ENCODE data around the gene ATXN7L1.

Gene ATXN7L1

DNA sequence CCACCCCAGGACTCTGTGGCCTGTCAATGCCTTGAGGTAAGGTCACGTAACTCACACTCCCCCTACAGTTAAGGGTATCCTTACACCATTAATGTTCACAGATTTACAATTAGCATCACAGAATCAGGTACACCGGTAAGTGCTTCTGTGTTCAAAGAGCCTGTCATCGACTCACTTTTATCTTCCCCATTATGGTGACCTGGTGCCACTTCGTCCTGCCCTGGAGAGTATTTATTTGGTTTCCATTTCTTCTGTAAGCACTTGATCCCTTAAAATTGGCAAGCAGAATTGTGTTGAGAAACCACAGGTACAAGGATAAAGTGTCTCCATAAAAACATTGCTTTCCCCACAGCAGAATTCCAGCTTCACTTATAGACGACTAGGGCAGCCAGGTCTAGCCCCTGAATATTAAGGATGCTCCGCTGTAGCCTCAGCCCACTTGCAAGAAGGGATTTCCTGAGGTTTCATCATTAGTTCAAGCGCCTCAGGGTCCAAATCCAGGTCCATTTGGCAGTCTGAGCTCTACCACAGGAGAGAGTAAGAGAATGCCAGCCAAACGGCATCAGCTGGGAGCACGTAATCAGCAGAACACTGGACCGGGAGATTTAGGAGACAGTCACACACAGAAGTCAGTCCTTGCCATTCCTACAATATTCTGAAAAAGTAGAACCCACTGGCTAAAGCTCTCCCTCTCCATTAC, 10.1 kb downstream of the ATXN7L1 start:
- DNase-seq, result no peak
- H3K4me1 ChIP-seq (ENCODE audit: low read length), result no peaks in the 10 kb centered on the region
- no peak overlapping the region for H2AFZ ChIP-seq (ENCODE audit: low read length)
- TF ChIP-seq CTCF (IDR thresholded peaks at IDR 0.05; ENCODE audit: low read length) (no peak), EZH2phosphoT487 (IDR thresholded peaks at IDR 0.05; ENCODE audit: low read length) (no peak), EZH2 (optimal IDR thresholded peaks at IDR 0.05; ENCODE audit: low read depth, low read length) (no peak)
- no peak overlapping the region for H3K9ac ChIP-seq (ENCODE audit: low read length)
- no peak overlapping the region for H3K4me3 ChIP-seq (ENCODE audit: low read length)
- H3K79me2 ChIP-seq (ENCODE audit: low read length), result no peaks in the 10 kb centered on the region
- no peaks in the 10 kb centered on the region for H3K9me3 ChIP-seq (replicated peaks; ENCODE audit: insufficient read depth, low read length)
- no peak overlapping the region for H3K27ac ChIP-seq (ENCODE audit: low read length)
- no peak overlapping the region for H3K4me2 ChIP-seq (ENCODE audit: low read depth, low read length)
- H4K20me1 ChIP-seq (ENCODE audit: insufficient read depth, low read length), result no peaks in the 10 kb centered on the region
- H3K27me3 ChIP-seq (replicated peaks; ENCODE audit: insufficient read depth, low read length), result no peaks in the 10 kb centered on the region
- no peaks in the 10 kb centered on the region for H3K9me2 ChIP-seq (replicated peaks; ENCODE audit: insufficient read depth, low read length)
- H3F3A ChIP-seq (ENCODE audit: insufficient read depth, low read length), result no peaks in the 10 kb centered on the region
- H3K36me3 ChIP-seq (replicated peaks; ENCODE audit: insufficient read depth, low read length), result no peaks in the 10 kb centered on the region

GRCh38 chr7:105863876-105864275, 12.5 kb downstream of the ATXN7L1 start:
- no peak for DNase-seq
- H3K36me3 ChIP-seq (replicated peaks; ENCODE audit: insufficient read depth, low read length), result no peaks in the 10 kb centered on the region
- H4K20me1 ChIP-seq (ENCODE audit: insufficient read depth, low read length), result no peaks in the 10 kb centered on the region
- no peak overlapping the region for H2AFZ ChIP-seq (ENCODE audit: low read length)
- no peak overlapping the region for H3K27ac ChIP-seq (ENCODE audit: low read length)
- no peaks in the 10 kb centered on the region for H3K4me1 ChIP-seq (ENCODE audit: low read length)
- H3K4me3 ChIP-seq (ENCODE audit: low read length), result no peak overlapping the region
- no peaks in the 10 kb centered on the region for H3K9me2 ChIP-seq (replicated peaks; ENCODE audit: insufficient read depth, low read length)
- H3K9ac ChIP-seq (ENCODE audit: low read length), result no peak overlapping the region
- no peaks in the 10 kb centered on the region for H3F3A ChIP-seq (ENCODE audit: insufficient read depth, low read length)
- H3K79me2 ChIP-seq (ENCODE audit: low read length), result no peaks in the 10 kb centered on the region
- H3K27me3 ChIP-seq (replicated peaks; ENCODE audit: insufficient read depth, low read length), result no peaks in the 10 kb centered on the region
- TF ChIP-seq EZH2 (optimal IDR thresholded peaks at IDR 0.05; ENCODE audit: low read depth, low read length) (no peak), EZH2phosphoT487 (IDR thresholded peaks at IDR 0.05; ENCODE audit: low read length) (no peak), CTCF (IDR thresholded peaks at IDR 0.05; ENCODE audit: low read length) (no peak)
- H3K4me2 ChIP-seq (ENCODE audit: low read depth, low read length), result no peak overlapping the region
- H3K9me3 ChIP-seq (replicated peaks; ENCODE audit: insufficient read depth, low read length), result no peaks in the 10 kb centered on the region

- H3K79me2 ChIP-seq (ENCODE audit: low read length), result no peaks in the 10 kb centered on the region
- no peaks in the 10 kb centered on the region for H4K20me1 ChIP-seq (ENCODE audit: insufficient read depth, low read length)
- H3K27me3 ChIP-seq (replicated peaks; ENCODE audit: insufficient read depth, low read length), result no peaks in the 10 kb centered on the region
- H3K9me2 ChIP-seq (replicated peaks; ENCODE audit: insufficient read depth, low read length), result no peaks in the 10 kb centered on the region
- no peak for DNase-seq
- no peak overlapping the region for H2AFZ ChIP-seq (ENCODE audit: low read length)
- H3K4me3 ChIP-seq (ENCODE audit: low read length), result no peak overlapping the region
- no peaks in the 10 kb centered on the region for H3K9me3 ChIP-seq (replicated peaks; ENCODE audit: insufficient read depth, low read length)
- H3F3A ChIP-seq (ENCODE audit: insufficient read depth, low read length), result no peaks in the 10 kb centered on the region
- H3K4me1 ChIP-seq (ENCODE audit: low read length), result no peaks in the 10 kb centered on the region
- TF ChIP-seq CTCF (IDR thresholded peaks at IDR 0.05; ENCODE audit: low read length) (no peak), EZH2 (optimal IDR thresholded peaks at IDR 0.05; ENCODE audit: low read depth, low read length) (no peak), EZH2phosphoT487 (IDR thresholded peaks at IDR 0.05; ENCODE audit: low read length) (no peak)
- no peaks in the 10 kb centered on the region for H3K36me3 ChIP-seq (replicated peaks; ENCODE audit: insufficient read depth, low read length)
- H3K27ac ChIP-seq (ENCODE audit: low read length), result no peak overlapping the region
- no peak overlapping the region for H3K9ac ChIP-seq (ENCODE audit: low read length)
- no peak overlapping the region for H3K4me2 ChIP-seq (ENCODE audit: low read depth, low read length)
Observed at GRCh38 chr7:105862770-105863169, 13.6 kb downstream of the ATXN7L1 start.

All from MM.1S (cell line).